ENCODE results near the gene CARHSP1. TPM values are rescaled to one million over a fixed set of nuclear protein-coding genes. Genes with fewer than 3 reads are reported as not detected.
"Not testable (repeated sequence)": the region's sequence is repeated elsewhere in the genome, so short reads cannot be mapped to it uniquely, and the experiment has no call there.

CARHSP1 gene
- total and polyA plus RNA-seq, 2 donors: 86.7 to 100 TPM

DNA sequence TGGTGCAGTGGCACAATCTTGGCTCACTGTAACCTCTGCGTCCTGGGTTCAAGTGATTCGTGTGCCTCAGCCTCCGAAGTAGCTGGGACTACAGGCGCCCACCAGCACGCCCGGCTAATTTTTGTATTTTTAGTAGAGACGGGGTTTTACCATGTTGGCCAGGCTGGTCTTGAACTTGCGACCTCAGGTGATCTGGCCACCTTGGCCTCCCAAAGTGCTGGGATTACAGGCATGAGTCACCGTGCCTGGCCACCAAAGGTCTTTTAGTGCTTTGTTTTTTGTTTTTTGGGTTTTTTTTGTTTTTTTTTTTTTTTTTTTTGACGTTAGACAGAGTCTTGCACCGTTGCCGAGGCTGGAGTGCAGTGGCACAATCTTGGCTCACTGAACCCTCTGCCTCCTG, 65.1 kb downstream of the CARHSP1 start:
- H3K27me3 ChIP-seq (ENCODE audit: control insufficient read depth in 2 of 2, insufficient read depth in 1 of 2, low read length in 1 of 2); DNase-seq (ENCODE audit: low read depth in 6 of 9, low spot score in 9 of 9); H3K9me3 ChIP-seq (ENCODE audit: control insufficient read depth in 2 of 2, insufficient read depth in 1 of 2, low read length in 1 of 2); H3K27ac ChIP-seq (ENCODE audit: low read depth in 1 of 2, low read length in 1 of 2); H3K4me1 ChIP-seq (ENCODE audit: control insufficient read depth in 2 of 2, insufficient read depth in 2 of 2, low read length in 2 of 2); H3K4me3 ChIP-seq (ENCODE audit: low read length in 2 of 2): not testable (repeated sequence)
- 95% methylated on average over 12 of the region's 12 CpGs for WGBS
- H3K36me3 ChIP-seq (ENCODE audit: control insufficient read depth in 2 of 2, insufficient read depth in 2 of 2, low read length in 1 of 2): peaks cover 47 to 57% of the 10 kb centered on the region in 2 donors

Other genes starting within 250 kb of the CARHSP1 start
- gene METTL22, start 247.3 kb downstream of the CARHSP1 start, total RNA-seq: 11.1 TPM
- gene METTL22, start 247.3 kb downstream of the CARHSP1 start, polyA plus RNA-seq: 27.5 TPM
- 3.4 TPM for gene ABAT, start 194.4 kb downstream of the CARHSP1 start, total RNA-seq
- gene ABAT, start 194.4 kb downstream of the CARHSP1 start, polyA plus RNA-seq: 8.6 TPM
- 6.3 TPM for gene TMEM186, start 71.4 kb downstream of the CARHSP1 start, total RNA-seq
- gene TMEM186, start 71.4 kb downstream of the CARHSP1 start, polyA plus RNA-seq: 14.2 TPM
- 13.8 TPM for gene PMM2, start 71.2 kb downstream of the CARHSP1 start, total RNA-seq
- gene PMM2, start 71.2 kb downstream of the CARHSP1 start, polyA plus RNA-seq: 18.6 TPM
- gene LITAFD, start 13.3 kb upstream of the CARHSP1 start, total RNA-seq: not detected
- not detected for gene LITAFD, start 13.3 kb upstream of the CARHSP1 start, polyA plus RNA-seq
- gene USP7, start 94.9 kb upstream of the CARHSP1 start, total RNA-seq: 75.1 TPM
- 58.3 TPM for gene USP7, start 94.9 kb upstream of the CARHSP1 start, polyA plus RNA-seq
- 33.7 TPM for gene HAPSTR1, start 222.6 kb upstream of the CARHSP1 start, total RNA-seq
- 20.8 TPM for gene HAPSTR1, start 222.6 kb upstream of the CARHSP1 start, polyA plus RNA-seq